Measurements from ENCODE around the gene ZNF814.
"Not testable (repeated sequence)": the region's sequence is repeated elsewhere in the genome, so short reads cannot be mapped to it uniquely, and the experiment has no call there.

GRCh38 chr19:57916168-57916995 is 27.5 kb upstream of the ZNF814 start, which contains the start of gene ZNF417:
- peak; percentile 43 for TF ChIP-seq CTCF (IDR thresholded peaks at IDR 0.05; ENCODE audit: borderline replicate concordance, extremely low read depth, low read length, poor library complexity, severe bottlenecking)
- TF ChIP-seq EZH2 (IDR thresholded peaks at IDR 0.05; ENCODE audit: borderline replicate concordance, low read depth, low read length, severe bottlenecking) = not testable (repeated sequence)
